ENCODE results near the gene CADPS. TPM values are rescaled to one million over a fixed set of nuclear protein-coding genes. Genes with fewer than 3 reads are reported as not detected.

CADPS gene
- total RNA-seq, 1 donor from 2014 or later, result 265 TPM

DNA sequence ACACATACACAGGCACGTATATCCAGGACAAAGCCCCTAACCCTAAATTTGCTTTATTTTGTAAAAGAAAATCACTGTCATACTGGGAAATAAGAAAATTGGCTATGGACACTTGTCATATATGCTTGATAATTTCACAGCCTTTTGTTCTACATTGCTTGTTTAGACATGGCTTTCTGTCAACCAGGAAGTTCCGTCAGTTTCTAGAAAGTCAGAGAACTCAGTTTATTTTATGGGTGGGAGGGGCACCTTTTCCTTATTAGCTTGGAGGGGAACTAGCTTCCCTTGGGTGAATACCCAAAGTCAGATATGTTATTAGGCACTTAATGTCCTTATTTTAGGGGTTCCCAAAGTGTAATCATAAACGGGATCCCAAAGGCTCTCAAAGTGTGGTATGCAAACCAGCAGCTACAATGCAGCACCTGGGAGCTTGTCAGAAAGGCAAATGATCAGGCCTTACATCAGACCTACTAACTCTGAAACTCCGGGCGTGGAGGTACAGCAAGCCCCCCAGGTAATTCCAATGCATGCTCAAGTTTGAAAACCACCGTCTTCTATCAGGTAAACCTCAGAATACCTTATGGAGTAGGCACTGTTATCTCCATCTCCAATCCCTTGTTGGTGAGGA lies 50.1 kb downstream of the CADPS start:
- no peaks in the 10 kb centered on the region for H3K27me3 Mint-ChIP-seq (ENCODE audit: unreplicated experiment)
- no peaks in the 10 kb centered on the region for H3K36me3 Mint-ChIP-seq (ENCODE audit: unreplicated experiment)
- no peak overlapping the region for H3K27ac Mint-ChIP-seq (ENCODE audit: unreplicated experiment)
- H3K9me3 Mint-ChIP-seq (ENCODE audit: unreplicated experiment), result peaks cover under 1% of the 10 kb centered on the region
- DNase-seq, result no peak
- H3K4me1 Mint-ChIP-seq (ENCODE audit: low read depth, unreplicated experiment), result peaks cover under 1% of the 10 kb centered on the region
- TF ChIP-seq CTCF (IDR thresholded peaks at IDR 0.05; ENCODE audit: partially characterized antibody, unreplicated experiment), result no peak
- no peak overlapping the region for H3K4me3 Mint-ChIP-seq (ENCODE audit: unreplicated experiment)

DNA sequence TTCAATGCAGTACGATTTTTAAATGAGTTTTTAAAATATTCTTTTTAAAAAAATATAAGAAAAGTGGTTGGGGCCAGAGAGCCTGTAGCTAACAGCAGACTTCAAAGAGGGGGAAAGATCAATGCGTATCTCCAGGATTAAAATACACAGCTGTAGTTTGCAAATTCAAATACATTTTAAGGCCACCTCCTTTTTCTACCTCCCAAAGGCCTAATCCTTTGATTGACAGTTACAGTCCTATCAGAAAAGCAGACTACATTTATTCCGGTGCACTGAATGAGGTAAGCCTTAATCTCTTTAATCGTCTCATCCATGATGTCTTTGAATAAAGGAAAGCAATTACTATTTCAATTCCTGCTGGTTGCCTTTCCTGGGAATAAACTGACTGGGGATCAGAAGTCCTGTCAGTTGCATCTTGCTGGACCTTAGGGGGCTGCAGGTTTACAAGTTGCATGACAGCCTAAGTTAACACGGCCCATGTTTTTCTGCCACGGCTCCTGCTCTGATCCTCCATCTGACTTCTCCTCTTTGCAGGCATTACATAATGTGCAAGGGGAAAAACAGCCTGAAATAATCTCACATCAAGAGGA lies 51.7 kb downstream of the CADPS start:
- Mint-ChIP-seq H3K27ac (ENCODE audit: unreplicated experiment) (no peak overlapping the region), H3K9me3 (ENCODE audit: unreplicated experiment) (no peaks in the 10 kb centered on the region), H3K36me3 (ENCODE audit: unreplicated experiment) (no peaks in the 10 kb centered on the region), H3K4me1 (ENCODE audit: low read depth, unreplicated experiment) (peaks cover 3% of the 10 kb centered on the region), H3K4me3 (ENCODE audit: unreplicated experiment) (no peak overlapping the region), H3K27me3 (ENCODE audit: unreplicated experiment) (no peaks in the 10 kb centered on the region)
- TF ChIP-seq CTCF (IDR thresholded peaks at IDR 0.05; ENCODE audit: partially characterized antibody, unreplicated experiment), result no peak
- DNase-seq, result no peak

DNA sequence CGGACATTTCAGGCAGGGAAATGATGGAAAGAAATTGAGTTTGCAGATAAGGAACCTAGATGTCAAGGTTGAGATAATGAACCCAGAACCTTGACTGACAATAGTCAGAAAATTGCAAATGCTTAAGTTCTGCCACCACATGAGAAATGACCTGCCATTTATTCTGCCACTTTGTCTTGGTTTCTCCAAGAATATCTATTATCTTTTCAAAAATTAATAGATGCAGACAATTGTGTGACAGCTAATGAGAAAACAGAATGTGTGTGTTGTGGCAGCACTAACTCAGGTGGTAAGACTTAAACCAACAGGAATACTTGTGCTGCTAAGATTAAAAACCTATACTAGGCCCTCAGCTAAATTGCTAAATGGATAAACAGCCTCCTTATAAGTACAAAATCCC lies 52.3 kb downstream of the CADPS start:
- no peaks in the 10 kb centered on the region for H3K9me3 Mint-ChIP-seq (ENCODE audit: unreplicated experiment)
- H3K27me3 Mint-ChIP-seq (ENCODE audit: unreplicated experiment), result no peaks in the 10 kb centered on the region
- H3K4me1 Mint-ChIP-seq (ENCODE audit: low read depth, unreplicated experiment), result peaks cover 5% of the 10 kb centered on the region

GRCh38 chr3:62818347-62818746 lies 56.9 kb downstream of the CADPS start:
- peaks cover 25% of the 10 kb centered on the region for H3K4me1 Mint-ChIP-seq (ENCODE audit: low read depth, unreplicated experiment)
- DNase-seq, result no peak
- peaks cover 2% of the 10 kb centered on the region for H3K27me3 Mint-ChIP-seq (ENCODE audit: unreplicated experiment)
- H3K36me3 Mint-ChIP-seq (ENCODE audit: unreplicated experiment), result no peaks in the 10 kb centered on the region
- H3K9me3 Mint-ChIP-seq (ENCODE audit: unreplicated experiment), result no peaks in the 10 kb centered on the region
- no peak for TF ChIP-seq CTCF (IDR thresholded peaks at IDR 0.05; ENCODE audit: partially characterized antibody, unreplicated experiment)
- H3K27ac Mint-ChIP-seq (ENCODE audit: unreplicated experiment), result no peak overlapping the region
- no peak overlapping the region for H3K4me3 Mint-ChIP-seq (ENCODE audit: unreplicated experiment)

More for the DNA sequence above, 52.3 kb downstream of the CADPS start:
- DNase-seq, result no peak
- Mint-ChIP-seq H3K4me3 (ENCODE audit: unreplicated experiment) (no peak overlapping the region), H3K36me3 (ENCODE audit: unreplicated experiment) (no peaks in the 10 kb centered on the region), H3K27ac (ENCODE audit: unreplicated experiment) (no peak overlapping the region)
- TF ChIP-seq CTCF (IDR thresholded peaks at IDR 0.05; ENCODE audit: partially characterized antibody, unreplicated experiment), result no peak

DNA sequence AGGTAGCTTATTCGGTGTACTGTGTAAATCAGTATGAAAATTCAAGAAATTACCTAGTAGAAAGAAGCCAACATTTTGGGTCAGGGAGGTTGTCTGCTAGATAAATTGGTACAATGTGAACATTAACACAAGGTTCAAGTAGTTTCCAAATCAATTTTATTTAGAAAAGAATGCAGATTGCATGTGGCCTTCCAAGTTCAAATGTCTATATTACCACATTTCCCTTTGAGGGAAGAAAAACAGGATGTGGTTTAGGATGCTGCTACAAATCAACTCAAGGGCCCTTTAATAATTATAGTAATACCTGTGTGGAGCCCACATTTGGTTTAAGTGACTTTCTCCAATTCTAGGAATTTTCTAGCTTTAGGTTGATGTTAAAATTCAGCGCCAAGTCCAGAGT lies 57.5 kb downstream of the CADPS start:
- Mint-ChIP-seq H3K36me3 (ENCODE audit: unreplicated experiment) (no peaks in the 10 kb centered on the region), H3K27me3 (ENCODE audit: unreplicated experiment) (peaks cover 3% of the 10 kb centered on the region), H3K9me3 (ENCODE audit: unreplicated experiment) (no peaks in the 10 kb centered on the region), H3K4me1 (ENCODE audit: low read depth, unreplicated experiment) (peaks cover 28% of the 10 kb centered on the region), H3K4me3 (ENCODE audit: unreplicated experiment) (no peak overlapping the region), H3K27ac (ENCODE audit: unreplicated experiment) (no peak overlapping the region)
- DNase-seq, result no peak
- no peak for TF ChIP-seq CTCF (IDR thresholded peaks at IDR 0.05; ENCODE audit: partially characterized antibody, unreplicated experiment)

Data from glutamatergic neuron (in vitro differentiated cells).